DOHH2 (cell line): ENCODE results near the gene FGF1.

Experiments used
- H3F3A ChIP-seq: fragments of 200-600 bp; sonication (generic), shearing (Covaris generic); 2 replicates; pipeline ENCODE4 v1.6.0; 2016; ENCODE audit warnings: antibody characterized with exemption, mild to moderate bottlenecking; ENCODE audit not compliant: control insufficient read depth, insufficient read depth
- H3K27ac ChIP-seq: fragments of 200-600 bp; sonication (generic); 2 replicates; pipeline ENCODE4 v1.5.1; 2014; ENCODE audit warnings: low read depth, mild to moderate bottlenecking, low read length, moderate library complexity
- H3K27me3 ChIP-seq: fragments of 200-600 bp; sonication (generic); 2 replicates; pipeline ENCODE4 v1.6.1; 2014; ENCODE audit warnings: mild to moderate bottlenecking, low read length, mixed read lengths; ENCODE audit not compliant: control insufficient read depth
- H3K36me3 ChIP-seq: fragments of 200-600 bp; sonication (generic); 2 replicates; pipeline ENCODE4 v1.6.1; 2014; ENCODE audit warnings: mild to moderate bottlenecking, low read length, moderate library complexity, mixed read lengths; ENCODE audit not compliant: control insufficient read depth
- H3K4me1 ChIP-seq: fragments of 200-600 bp; sonication (generic); 2 replicates; pipeline ENCODE4 v1.6.1; 2014; ENCODE audit warnings: mild to moderate bottlenecking, low read length, mixed read lengths; ENCODE audit not compliant: control insufficient read depth
- H3K4me2 ChIP-seq: fragments of 200-600 bp; sonication (generic); 2 replicates; pipeline ENCODE4 v1.6.0; 2014; ENCODE audit warnings: mild to moderate bottlenecking, low read length, moderate library complexity
- H3K4me3 ChIP-seq: fragments of 200-600 bp; sonication (generic); 2 replicates; pipeline ENCODE4 v1.5.1; 2014; ENCODE audit warnings: mild to moderate bottlenecking, low read length, mixed read lengths
- H3K79me2 ChIP-seq: fragments of 200-600 bp; sonication (generic); 2 replicates; pipeline ENCODE4 v1.6.1; 2014; ENCODE audit warnings: mild to moderate bottlenecking, low read length, mixed read lengths; ENCODE audit not compliant: control insufficient read depth
- H3K9me2 ChIP-seq: fragments of 200-600 bp; sonication (generic); replicated peaks from 2 replicates; pipeline ENCODE4 v1.6.1; 2014; ENCODE audit warnings: mild to moderate bottlenecking, low read length, mixed read lengths; ENCODE audit not compliant: control insufficient read depth
- H3K9me3 ChIP-seq: fragments of 200-600 bp; sonication (generic); 2 replicates; pipeline ENCODE4 v1.6.1; 2014; ENCODE audit warnings: antibody characterized with exemption, low read length, mixed read lengths; ENCODE audit not compliant: control insufficient read depth, insufficient read depth
- H4K20me1 ChIP-seq: fragments of 200-600 bp; sonication (generic); 2 replicates; pipeline ENCODE4 v1.6.0; 2014; ENCODE audit warnings: low read depth, mild to moderate bottlenecking, antibody characterized with exemption, low read length, moderate library complexity; ENCODE audit not compliant: control insufficient read depth, insufficient read depth
- CTCF ChIP-seq: fragments of 200-600 bp; sonication (generic); IDR thresholded peaks from one replicate; pipeline ENCODE4 v1.5.1; 2014; ENCODE audit warnings: antibody characterized with exemption, mild to moderate bottlenecking, low read depth, low read length; ENCODE audit not compliant: poor library complexity, severe bottlenecking
- EZH2phosphoT487 ChIP-seq: fragments of 200-600 bp; sonication (generic); IDR thresholded peaks from 2 replicates; pipeline ENCODE4 v1.6.1; 2017; ENCODE audit warnings: borderline replicate concordance, mild to moderate bottlenecking, antibody characterized with exemption, low read length, moderate library complexity, mixed read lengths

Gene FGF1

GRCh38 chr5:142680605-142681259 is 5.2 kb downstream of the FGF1 start:
- Histone ChIP-seq H4K20me1 (no peaks in the 10 kb centered on the region), H3K4me3 (no peak overlapping the region), H3K4me2 (no peak overlapping the region), H3K4me1 (no peaks in the 10 kb centered on the region), H3K27me3 (peaks cover 4% of the 10 kb centered on the region; the same call in 1 of the 2 replicates), H3K9me2 (no peaks in the 10 kb centered on the region), H3K36me3 (no peaks in the 10 kb centered on the region), H3K27ac (no peak overlapping the region), H3K79me2 (no peaks in the 10 kb centered on the region), H3F3A (no peaks in the 10 kb centered on the region), H3K9me3 (no peaks in the 10 kb centered on the region)
- no peak for TF ChIP-seq CTCF
- no peak for TF ChIP-seq EZH2phosphoT487

- Histone ChIP-seq H3K27ac (no peak overlapping the region), H3K4me1 (no peaks in the 10 kb centered on the region), H4K20me1 (no peaks in the 10 kb centered on the region), H3K36me3 (no peaks in the 10 kb centered on the region), H3K9me2 (no peaks in the 10 kb centered on the region), H3K4me3 (no peak overlapping the region), H3F3A (no peaks in the 10 kb centered on the region), H3K27me3 (peaks cover 4% of the 10 kb centered on the region; the same call in 1 of the 2 replicates), H3K4me2 (no peak overlapping the region), H3K79me2 (no peaks in the 10 kb centered on the region), H3K9me3 (no peaks in the 10 kb centered on the region)
- TF ChIP-seq CTCF, result no peak
- TF ChIP-seq EZH2phosphoT487, result no peak
Observed at GRCh38 chr5:142679744-142680143, 6.1 kb downstream of the FGF1 start.

GRCh38 chr5:142678529-142678928 is 7.4 kb downstream of the FGF1 start:
- TF ChIP-seq EZH2phosphoT487 (no peak), CTCF (no peak)
- Histone ChIP-seq H3K27ac (no peak overlapping the region), H3K4me2 (no peak overlapping the region), H3K9me2 (no peaks in the 10 kb centered on the region), H3K36me3 (no peaks in the 10 kb centered on the region), H3K79me2 (no peaks in the 10 kb centered on the region), H4K20me1 (no peaks in the 10 kb centered on the region), H3K27me3 (peaks cover 4% of the 10 kb centered on the region; the same call in 1 of the 2 replicates), H3K9me3 (no peaks in the 10 kb centered on the region), H3K4me3 (no peak overlapping the region), H3F3A (no peaks in the 10 kb centered on the region), H3K4me1 (no peaks in the 10 kb centered on the region)
